Subcutaneous adipose tissue (tissue), 4 donors: Measurements from ENCODE around the gene LPAR3. TPM values are rescaled to one million over a fixed set of nuclear protein-coding genes. Genes with fewer than 3 reads are reported as not detected.

Source experiments
- CTCF ChIP-seq: fragments of 450-650 bp; IDR thresholded peaks from one replicate; pipeline ENCODE4 v1.5.1; 2016; ENCODE audit warnings: low read depth, mild to moderate bottlenecking, control low read depth, antibody characterized with exemption, moderate library complexity
- total RNA-seq, 4 donors: library from RNA; depleted of rRNA; stranded (reverse); fragments of >200 nt; gene quantifications; one replicate each; pipeline ENCODE4 v1.1.0, GENCODE V29; 2016

LPAR3 gene
- total RNA-seq, 4 donors from 2014 or later = 1.0 TPM; not detected in 3

- no peak for TF ChIP-seq CTCF
These were observed 26.5 kb upstream of the LPAR3 start for GRCh38 chr1:84919461-84919970.

- no peak for TF ChIP-seq CTCF
These were observed 25.8 kb upstream of the LPAR3 start for GRCh38 chr1:84918726-84919336.

GRCh38 chr1:84916897-84917296 lies 23.9 kb upstream of the LPAR3 start:
- no peak for TF ChIP-seq CTCF

- TF ChIP-seq CTCF = no peak
These were observed 20.5 kb upstream of the LPAR3 start for GRCh38 chr1:84913555-84913892.

- no peak for TF ChIP-seq CTCF
These were observed 19.9 kb upstream of the LPAR3 start for GRCh38 chr1:84912726-84913554.

GRCh38 chr1:84907095-84907827 lies 14.3 kb upstream of the LPAR3 start:
- TF ChIP-seq CTCF = no peak

- TF ChIP-seq CTCF = no peak
These were observed 7.0 kb upstream of the LPAR3 start for GRCh38 chr1:84899969-84900368.
